ENCODE data around the gene ATG12.
A peak's percentile ranks its signal among the peaks of the same experiment; 100 is the strongest.
"Not testable (repeated sequence)": the region's sequence is repeated elsewhere in the genome, so short reads cannot be mapped to it uniquely, and the experiment has no call there.

ATG12 gene

DNA sequence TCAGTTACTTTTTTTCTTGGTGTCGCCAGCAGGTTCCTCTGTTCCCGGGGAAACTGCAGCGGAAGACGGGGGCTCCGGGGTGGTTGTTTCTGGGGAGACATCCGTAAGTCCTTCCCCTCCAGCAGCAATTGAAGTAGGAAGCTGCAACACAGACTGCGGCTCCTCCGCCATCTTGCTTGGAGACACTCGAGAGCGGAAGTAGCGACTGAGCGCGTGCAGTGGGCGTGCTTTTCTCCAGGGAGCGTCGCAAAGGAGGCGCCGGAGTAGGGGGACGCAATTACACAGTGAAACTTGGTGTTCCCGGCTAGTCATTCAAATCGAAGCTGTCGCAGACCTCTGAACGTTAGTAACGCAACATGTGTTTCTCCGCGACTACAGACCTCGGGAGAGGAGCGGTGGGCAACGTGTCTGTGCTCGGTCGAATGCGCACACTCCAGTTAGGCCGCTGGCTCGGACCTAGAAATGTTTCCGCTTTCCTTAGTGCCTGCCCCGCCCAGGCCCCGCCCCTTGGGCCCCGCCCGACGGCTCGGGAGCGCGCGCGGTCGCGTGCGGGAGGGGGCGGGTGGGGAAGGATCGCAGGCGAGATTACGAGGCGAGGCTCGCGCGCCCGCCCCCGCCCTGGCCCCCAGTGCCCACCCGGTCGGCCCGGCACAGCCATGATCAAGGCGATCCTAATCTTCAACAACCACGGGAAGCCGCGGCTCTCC lies at the start of gene ATG12, which contains the start of gene AP3S1:
ATG12 (minus strand) TSS at position 184 of the 707 bp plus-strand sequence; CDS start at position 171, 13 bp downstream.
AP3S1 (plus strand) TSS at position 554 of the 707 bp plus-strand sequence; CDS start at position 657, 103 bp downstream.
- Histone ChIP-seq H3K9ac (ENCODE audit: low read depth in 1 of 2, low read length in 2 of 2) (peak within 1 kb of the TSS; percentile 92), H3K9me3 (ENCODE audit: control insufficient read depth in 2 of 2, low read length in 2 of 2) (no peaks in the 10 kb centered on the region), H3K27me3 (ENCODE audit: control insufficient read depth in 2 of 2, insufficient read depth in 2 of 2, low read length in 2 of 2) (no peaks in the 10 kb centered on the region), H3K4me3 (ENCODE audit: low read length in 2 of 2) (peak within 1 kb of the TSS; percentile 93), H3K4me1 (ENCODE audit: control insufficient read depth in 2 of 2, insufficient read depth in 2 of 2, low read length in 2 of 2) (peaks cover 15 to 28% of the 10 kb centered on the region in 2 donors), H3K27ac (ENCODE audit: low read depth in 2 of 2, low read length in 2 of 2) (peak within 1 kb of the TSS; percentile 93 to 94), H3K36me3 (ENCODE audit: control insufficient read depth in 2 of 2, insufficient read depth in 2 of 2, low read length in 2 of 2) (peaks cover 6 to 7% of the 10 kb centered on the region in 2 donors)

DNA sequence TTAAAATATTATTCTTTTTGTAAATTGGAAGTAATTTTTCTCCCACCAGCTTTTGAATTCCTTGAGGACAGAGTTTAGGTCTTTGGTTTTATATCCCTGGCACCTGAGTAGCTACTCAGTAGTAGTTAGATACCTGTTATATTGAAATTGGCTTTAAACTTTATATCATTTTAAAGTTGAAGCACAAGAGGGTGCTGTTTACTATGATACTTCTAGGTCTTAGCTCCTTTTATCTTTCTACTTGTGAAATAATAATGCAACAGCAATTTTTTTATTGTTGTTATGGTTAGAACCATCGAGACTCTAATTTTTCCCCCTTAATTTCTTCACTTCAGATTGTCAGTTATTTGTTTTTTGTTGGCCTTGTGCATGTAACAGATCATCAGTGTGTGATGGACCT lies 46.7 kb upstream of the ATG12 start:
- no peak overlapping the region for H3K9ac ChIP-seq (ENCODE audit: low read depth in 1 of 2, low read length in 2 of 2)
- H3K4me3 ChIP-seq (ENCODE audit: low read length in 2 of 2): no peak overlapping the region
- H3K27ac ChIP-seq (ENCODE audit: low read depth in 2 of 2, low read length in 2 of 2): no peak overlapping the region
- H3K4me1 ChIP-seq (ENCODE audit: control insufficient read depth in 2 of 2, insufficient read depth in 2 of 2, low read length in 2 of 2): no peaks in the 10 kb centered on the region
- H3K36me3 ChIP-seq (ENCODE audit: control insufficient read depth in 2 of 2, insufficient read depth in 2 of 2, low read length in 2 of 2): no peaks in the 10 kb centered on the region
- H3K27me3 ChIP-seq (ENCODE audit: control insufficient read depth in 2 of 2, insufficient read depth in 2 of 2, low read length in 2 of 2): no peaks in the 10 kb centered on the region
- H3K9me3 ChIP-seq (ENCODE audit: control insufficient read depth in 2 of 2, low read length in 2 of 2): no peaks in the 10 kb centered on the region

DNA sequence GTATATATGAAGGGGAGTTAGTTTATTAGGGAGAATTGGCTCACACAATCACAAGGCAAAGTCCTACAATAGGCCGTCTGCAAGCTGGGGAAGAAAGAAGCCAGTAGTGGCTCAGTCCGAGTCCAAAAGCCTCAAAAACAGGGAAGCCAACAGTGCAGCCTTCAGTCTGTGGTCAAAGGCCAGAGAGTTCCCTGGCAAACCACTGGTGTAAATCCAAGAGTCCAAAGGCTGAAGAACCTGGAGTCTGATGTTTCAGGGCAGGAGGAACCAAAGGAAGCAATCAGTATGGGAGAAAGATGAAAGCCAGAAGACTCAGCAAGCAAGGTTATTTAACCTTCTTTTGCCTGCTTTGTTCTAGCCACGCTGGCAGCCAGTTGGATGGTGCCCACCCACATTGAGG lies 43.8 kb upstream of the ATG12 start:
- not testable (repeated sequence) for H3K9ac ChIP-seq (ENCODE audit: low read depth in 1 of 2, low read length in 2 of 2); H3K27me3 ChIP-seq (ENCODE audit: control insufficient read depth in 2 of 2, insufficient read depth in 2 of 2, low read length in 2 of 2); H3K27ac ChIP-seq (ENCODE audit: low read depth in 2 of 2, low read length in 2 of 2)

DNA sequence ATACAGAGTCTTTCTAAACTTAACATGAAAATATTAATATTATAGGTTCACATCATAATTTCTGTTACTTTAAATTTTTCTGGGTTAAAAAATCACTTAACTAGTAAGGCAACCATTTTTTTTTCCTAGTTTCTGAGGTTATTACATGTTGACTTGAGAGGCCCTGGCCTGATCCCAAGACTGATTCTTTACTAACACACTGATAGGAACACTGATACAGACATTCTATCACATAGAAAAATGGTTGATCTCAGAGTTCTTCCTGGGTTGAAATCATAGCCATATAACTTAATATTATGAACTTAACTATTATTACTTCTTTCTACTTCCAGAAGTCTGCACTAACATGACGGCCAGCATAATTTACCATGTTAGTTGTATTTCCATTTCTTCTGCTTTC lies 43.3 kb upstream of the ATG12 start:
- H3K4me1 ChIP-seq (ENCODE audit: control insufficient read depth in 2 of 2, insufficient read depth in 2 of 2, low read length in 2 of 2): no peaks in the 10 kb centered on the region

More for the DNA sequence above, 43.8 kb upstream of the ATG12 start:
- not testable (repeated sequence) for H3K9me3 ChIP-seq (ENCODE audit: control insufficient read depth in 2 of 2, low read length in 2 of 2); H3K4me1 ChIP-seq (ENCODE audit: control insufficient read depth in 2 of 2, insufficient read depth in 2 of 2, low read length in 2 of 2); H3K36me3 ChIP-seq (ENCODE audit: control insufficient read depth in 2 of 2, insufficient read depth in 2 of 2, low read length in 2 of 2); H3K4me3 ChIP-seq (ENCODE audit: low read length in 2 of 2)

DNA sequence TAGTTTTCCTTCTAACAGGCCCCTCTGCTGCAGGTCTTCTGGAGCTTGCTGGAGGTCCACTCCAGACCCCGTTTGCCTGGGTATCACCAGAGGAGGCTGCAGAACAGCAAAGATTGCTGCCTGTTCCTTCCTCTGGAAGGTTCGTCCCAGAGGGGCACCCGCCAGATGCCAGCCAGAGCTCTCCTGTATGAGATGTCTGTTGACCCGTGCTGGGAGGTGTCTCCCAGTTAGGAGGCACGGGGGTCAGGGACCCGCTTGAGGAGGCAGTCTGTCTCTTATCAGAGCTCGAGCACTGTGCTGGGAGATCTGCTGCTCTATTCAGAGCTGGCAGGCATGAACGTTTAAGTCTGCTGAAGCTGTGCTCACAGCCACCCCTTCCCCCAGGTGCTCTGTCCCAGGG lies 41.1 kb upstream of the ATG12 start:
- not testable (repeated sequence) for H3K9me3 ChIP-seq (ENCODE audit: control insufficient read depth in 2 of 2, low read length in 2 of 2)

More for the DNA sequence above, 43.3 kb upstream of the ATG12 start:
- Histone ChIP-seq H3K9me3 (ENCODE audit: control insufficient read depth in 2 of 2, low read length in 2 of 2) (no peaks in the 10 kb centered on the region), H3K9ac (ENCODE audit: low read depth in 1 of 2, low read length in 2 of 2) (no peak overlapping the region), H3K27me3 (ENCODE audit: control insufficient read depth in 2 of 2, insufficient read depth in 2 of 2, low read length in 2 of 2) (no peaks in the 10 kb centered on the region), H3K27ac (ENCODE audit: low read depth in 2 of 2, low read length in 2 of 2) (no peak overlapping the region), H3K4me3 (ENCODE audit: low read length in 2 of 2) (no peak overlapping the region), H3K36me3 (ENCODE audit: control insufficient read depth in 2 of 2, insufficient read depth in 2 of 2, low read length in 2 of 2) (peaks cover 0 to 3% of the 10 kb centered on the region in 2 donors)

DNA sequence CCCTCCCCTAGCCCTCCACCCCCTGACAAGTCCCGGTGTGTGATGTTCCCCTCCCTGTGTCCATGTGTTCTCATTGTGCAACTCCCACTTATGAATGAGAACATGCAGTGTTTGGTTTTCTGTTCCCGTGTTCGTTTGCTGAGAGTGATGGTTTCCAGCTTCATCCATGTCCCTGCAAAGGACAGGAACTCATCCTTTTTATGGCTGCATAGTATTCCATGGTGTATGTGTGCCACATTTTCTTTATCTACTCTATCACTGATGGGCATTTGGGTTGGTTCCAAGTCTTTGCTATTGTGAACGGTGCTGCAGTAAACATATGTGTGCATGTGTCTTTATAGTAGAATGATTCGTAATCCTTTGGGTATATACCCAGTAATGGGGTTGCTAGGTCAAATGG lies 36.0 kb upstream of the ATG12 start:
- not testable (repeated sequence) for H3K9me3 ChIP-seq (ENCODE audit: control insufficient read depth in 2 of 2, low read length in 2 of 2)

More for the DNA sequence above, 41.1 kb upstream of the ATG12 start:
- not testable (repeated sequence) for H3K4me1 ChIP-seq (ENCODE audit: control insufficient read depth in 2 of 2, insufficient read depth in 2 of 2, low read length in 2 of 2); H3K9ac ChIP-seq (ENCODE audit: low read depth in 1 of 2, low read length in 2 of 2); H3K27ac ChIP-seq (ENCODE audit: low read depth in 2 of 2, low read length in 2 of 2); H3K27me3 ChIP-seq (ENCODE audit: control insufficient read depth in 2 of 2, insufficient read depth in 2 of 2, low read length in 2 of 2); H3K36me3 ChIP-seq (ENCODE audit: control insufficient read depth in 2 of 2, insufficient read depth in 2 of 2, low read length in 2 of 2); H3K4me3 ChIP-seq (ENCODE audit: low read length in 2 of 2)

DNA sequence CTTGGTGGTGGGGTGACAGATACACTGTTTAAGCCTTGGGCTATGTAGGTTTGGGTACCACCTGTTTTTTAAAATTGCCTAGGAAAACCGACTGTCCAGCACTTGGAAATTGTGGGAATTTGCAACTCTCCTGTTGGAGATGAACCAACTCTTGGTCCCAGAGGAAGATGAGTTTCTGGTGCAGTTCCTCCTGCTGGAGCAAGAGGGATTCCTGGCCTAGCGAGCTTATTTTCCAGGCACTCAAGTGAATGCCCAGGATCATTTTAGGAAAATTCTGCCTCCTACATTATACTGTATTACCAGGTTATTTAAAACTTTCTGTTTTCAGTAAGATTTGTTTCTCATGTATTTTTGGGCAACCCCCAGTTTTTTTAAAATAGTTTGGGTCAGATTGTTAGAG lies 34.1 kb upstream of the ATG12 start:
- Histone ChIP-seq H3K36me3 (ENCODE audit: control insufficient read depth in 2 of 2, insufficient read depth in 2 of 2, low read length in 2 of 2) (peaks cover 7 to 12% of the 10 kb centered on the region in 2 donors), H3K27ac (ENCODE audit: low read depth in 2 of 2, low read length in 2 of 2) (no peak overlapping the region), H3K9ac (ENCODE audit: low read depth in 1 of 2, low read length in 2 of 2) (no peak overlapping the region), H3K4me3 (ENCODE audit: low read length in 2 of 2) (no peak overlapping the region), H3K27me3 (ENCODE audit: control insufficient read depth in 2 of 2, insufficient read depth in 2 of 2, low read length in 2 of 2) (no peaks in the 10 kb centered on the region), H3K9me3 (ENCODE audit: control insufficient read depth in 2 of 2, low read length in 2 of 2) (no peaks in the 10 kb centered on the region), H3K4me1 (ENCODE audit: control insufficient read depth in 2 of 2, insufficient read depth in 2 of 2, low read length in 2 of 2) (no peaks in the 10 kb centered on the region)

More for the DNA sequence above, 36.0 kb upstream of the ATG12 start:
- H3K27me3 ChIP-seq (ENCODE audit: control insufficient read depth in 2 of 2, insufficient read depth in 2 of 2, low read length in 2 of 2); H3K36me3 ChIP-seq (ENCODE audit: control insufficient read depth in 2 of 2, insufficient read depth in 2 of 2, low read length in 2 of 2); H3K4me3 ChIP-seq (ENCODE audit: low read length in 2 of 2); H3K4me1 ChIP-seq (ENCODE audit: control insufficient read depth in 2 of 2, insufficient read depth in 2 of 2, low read length in 2 of 2); H3K9ac ChIP-seq (ENCODE audit: low read depth in 1 of 2, low read length in 2 of 2); H3K27ac ChIP-seq (ENCODE audit: low read depth in 2 of 2, low read length in 2 of 2): not testable (repeated sequence)

DNA sequence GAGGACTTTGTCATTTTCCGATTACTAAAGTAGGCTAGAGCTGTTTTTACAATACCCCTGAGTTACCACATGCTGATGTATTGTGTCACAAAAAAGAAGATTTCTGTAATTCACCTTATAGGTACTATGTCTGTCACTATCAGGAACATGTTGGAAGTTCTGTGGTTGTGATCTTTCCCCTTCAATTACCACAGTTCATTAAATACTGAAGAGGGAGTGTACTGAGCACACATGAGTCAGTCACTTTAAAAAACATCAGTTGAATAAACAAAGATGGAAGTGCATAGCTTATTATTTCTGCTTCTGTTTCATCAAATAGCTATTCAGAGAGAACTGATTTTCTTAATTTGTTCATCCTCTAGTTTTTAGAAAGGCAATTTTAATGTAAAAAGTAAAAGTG lies 32.0 kb upstream of the ATG12 start:
- peaks cover 11 to 15% of the 10 kb centered on the region in 2 donors for H3K36me3 ChIP-seq (ENCODE audit: control insufficient read depth in 2 of 2, insufficient read depth in 2 of 2, low read length in 2 of 2)
- no peak overlapping the region for H3K4me3 ChIP-seq (ENCODE audit: low read length in 2 of 2)
- H3K27me3 ChIP-seq (ENCODE audit: control insufficient read depth in 2 of 2, insufficient read depth in 2 of 2, low read length in 2 of 2): no peaks in the 10 kb centered on the region
- no peaks in the 10 kb centered on the region for H3K4me1 ChIP-seq (ENCODE audit: control insufficient read depth in 2 of 2, insufficient read depth in 2 of 2, low read length in 2 of 2)
- no peak overlapping the region for H3K9ac ChIP-seq (ENCODE audit: low read depth in 1 of 2, low read length in 2 of 2)
- H3K9me3 ChIP-seq (ENCODE audit: control insufficient read depth in 2 of 2, low read length in 2 of 2): no peaks in the 10 kb centered on the region
- no peak overlapping the region for H3K27ac ChIP-seq (ENCODE audit: low read depth in 2 of 2, low read length in 2 of 2)

DNA sequence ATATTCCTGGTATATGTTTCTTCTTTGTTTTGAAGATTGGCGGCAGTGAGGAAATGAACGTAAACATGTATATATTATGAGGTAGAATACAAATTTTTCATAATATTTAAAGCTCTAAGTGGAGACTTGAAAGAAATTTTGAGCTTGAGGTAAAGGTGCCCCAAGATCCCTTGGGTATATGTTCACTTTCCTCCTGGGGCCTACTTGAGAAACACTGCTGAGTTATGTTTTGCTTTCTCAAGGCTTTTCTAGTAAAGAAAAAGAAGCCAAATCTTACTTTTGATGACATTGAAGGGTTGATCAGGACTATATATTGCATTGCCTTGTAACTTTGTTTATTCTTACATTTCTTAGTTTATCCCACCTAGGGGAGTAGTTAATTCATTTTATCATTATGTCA lies 31.1 kb upstream of the ATG12 start:
- H3K4me3 ChIP-seq (ENCODE audit: low read length in 2 of 2): no peak overlapping the region
- H3K27ac ChIP-seq (ENCODE audit: low read depth in 2 of 2, low read length in 2 of 2): no peak overlapping the region
- no peak overlapping the region for H3K9ac ChIP-seq (ENCODE audit: low read depth in 1 of 2, low read length in 2 of 2)
- no peaks in the 10 kb centered on the region for H3K4me1 ChIP-seq (ENCODE audit: control insufficient read depth in 2 of 2, insufficient read depth in 2 of 2, low read length in 2 of 2)
- H3K27me3 ChIP-seq (ENCODE audit: control insufficient read depth in 2 of 2, insufficient read depth in 2 of 2, low read length in 2 of 2): no peaks in the 10 kb centered on the region
- peaks cover 11 to 15% of the 10 kb centered on the region in 2 donors for H3K36me3 ChIP-seq (ENCODE audit: control insufficient read depth in 2 of 2, insufficient read depth in 2 of 2, low read length in 2 of 2)
- no peaks in the 10 kb centered on the region for H3K9me3 ChIP-seq (ENCODE audit: control insufficient read depth in 2 of 2, low read length in 2 of 2)

DNA sequence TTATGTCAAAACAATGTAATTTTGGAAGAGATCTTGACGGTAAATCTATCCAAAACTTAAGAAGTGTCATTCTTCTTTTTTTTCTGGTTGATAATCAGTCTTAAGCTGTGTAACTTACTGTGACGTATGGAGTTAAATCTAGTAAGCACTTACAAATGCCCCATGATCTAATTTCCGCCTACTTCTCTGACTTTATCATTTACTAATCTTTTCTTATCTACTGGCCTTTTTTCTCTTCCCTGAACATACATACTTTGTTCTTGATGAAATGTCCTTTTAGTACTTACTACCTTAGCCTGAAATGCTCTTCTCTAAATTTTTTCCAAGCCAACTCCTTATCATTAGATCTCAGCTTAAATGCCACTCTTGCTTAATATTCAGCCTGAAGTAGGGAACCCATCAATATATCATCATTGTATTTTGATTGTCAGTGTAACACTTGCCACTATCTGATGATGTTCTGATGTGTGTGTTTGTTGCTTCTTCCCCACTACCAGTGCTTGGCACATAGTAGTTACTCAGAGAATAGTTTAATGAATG lies 28.0 kb upstream of the ATG12 start:
- H3K9ac ChIP-seq (ENCODE audit: low read depth in 1 of 2, low read length in 2 of 2): no peak overlapping the region
- no peak overlapping the region for H3K27ac ChIP-seq (ENCODE audit: low read depth in 2 of 2, low read length in 2 of 2)
- no peaks in the 10 kb centered on the region for H3K4me1 ChIP-seq (ENCODE audit: control insufficient read depth in 2 of 2, insufficient read depth in 2 of 2, low read length in 2 of 2)
- H3K4me3 ChIP-seq (ENCODE audit: low read length in 2 of 2): no peak overlapping the region
- no peaks in the 10 kb centered on the region for H3K9me3 ChIP-seq (ENCODE audit: control insufficient read depth in 2 of 2, low read length in 2 of 2)
- H3K36me3 ChIP-seq (ENCODE audit: control insufficient read depth in 2 of 2, insufficient read depth in 2 of 2, low read length in 2 of 2): peaks cover 11 to 15% of the 10 kb centered on the region in 2 donors
- H3K27me3 ChIP-seq (ENCODE audit: control insufficient read depth in 2 of 2, insufficient read depth in 2 of 2, low read length in 2 of 2): no peaks in the 10 kb centered on the region
